AG04449 (cell line): Measurements from ENCODE around the gene KCNJ11.

Experiments used
- CTCF ChIA-PET: fragments of 350-600 bp; formaldehyde crosslinking; extraction: SDS; loops from one replicate; lab custom pipeline; 2021; ENCODE audit warnings: antibody characterized with exemption; lab: Yijun Ruan, JAX
- POLR2A ChIA-PET: fragments of 400-600, 350-600 bp; formaldehyde crosslinking; extraction: SDS; loops from one replicate; lab custom pipeline; 2020; ENCODE audit warnings: antibody characterized with exemption, inconsistent platforms; lab: Yijun Ruan, JAX
- DNase-seq: peaks from one replicate; pipeline ENCODE4 v3.0.0-alpha.2; 2010; ENCODE audit warnings: low read depth, low spot score
- H3K4me3 ChIP-seq: 2 replicates; pipeline ENCODE4 v1.5.1; 2011; ENCODE audit warnings: low read depth, mild to moderate bottlenecking, control low read depth, low read length
- TF ChIP-seq, protein P1 (sequence below): IDR thresholded peaks from one replicate; pipeline ENCODE4 v1.5.1; 2011; ENCODE audit warnings: mild to moderate bottlenecking, moderate library complexity, low read length, control low read depth, inconsistent platforms; ENCODE audit not compliant: insufficient read depth; ENCODE audit errors: missing control alignments

KCNJ11 gene

DNA sequence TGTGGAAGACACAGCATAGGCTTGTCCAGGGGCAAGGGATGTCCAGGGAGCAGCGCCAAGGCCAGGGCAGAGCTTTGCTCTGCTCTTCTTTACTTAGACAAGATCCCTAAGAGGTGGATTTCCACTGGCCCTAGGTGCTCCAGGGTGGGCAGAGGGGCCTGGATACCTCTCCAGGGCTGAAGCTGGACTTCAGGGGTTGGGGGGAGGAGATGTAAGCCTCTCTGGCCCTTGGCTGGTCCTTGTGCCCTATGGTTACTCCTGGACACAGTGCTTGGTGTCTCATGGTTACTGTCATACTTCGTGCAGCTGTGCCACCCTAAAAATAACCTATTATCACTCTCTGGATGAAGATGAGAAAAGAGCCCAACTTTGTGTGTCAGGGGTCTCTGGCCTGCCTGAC lies 12.9 kb upstream of the KCNJ11 start:
- TF ChIP-seq, protein P1, sequence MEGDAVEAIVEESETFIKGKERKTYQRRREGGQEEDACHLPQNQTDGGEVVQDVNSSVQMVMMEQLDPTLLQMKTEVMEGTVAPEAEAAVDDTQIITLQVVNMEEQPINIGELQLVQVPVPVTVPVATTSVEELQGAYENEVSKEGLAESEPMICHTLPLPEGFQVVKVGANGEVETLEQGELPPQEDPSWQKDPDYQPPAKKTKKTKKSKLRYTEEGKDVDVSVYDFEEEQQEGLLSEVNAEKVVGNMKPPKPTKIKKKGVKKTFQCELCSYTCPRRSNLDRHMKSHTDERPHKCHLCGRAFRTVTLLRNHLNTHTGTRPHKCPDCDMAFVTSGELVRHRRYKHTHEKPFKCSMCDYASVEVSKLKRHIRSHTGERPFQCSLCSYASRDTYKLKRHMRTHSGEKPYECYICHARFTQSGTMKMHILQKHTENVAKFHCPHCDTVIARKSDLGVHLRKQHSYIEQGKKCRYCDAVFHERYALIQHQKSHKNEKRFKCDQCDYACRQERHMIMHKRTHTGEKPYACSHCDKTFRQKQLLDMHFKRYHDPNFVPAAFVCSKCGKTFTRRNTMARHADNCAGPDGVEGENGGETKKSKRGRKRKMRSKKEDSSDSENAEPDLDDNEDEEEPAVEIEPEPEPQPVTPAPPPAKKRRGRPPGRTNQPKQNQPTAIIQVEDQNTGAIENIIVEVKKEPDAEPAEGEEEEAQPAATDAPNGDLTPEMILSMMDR = no peak
- ChIA-PET POLR2A (no interaction called here), CTCF (interaction anchor here (0.9 to 1.6 kb wide), 4 partner anchors 9 to 47 kb away, joined by 3 to 6 read pairs (median 4); no protein-coding TSS in a partner anchor)
- no peak overlapping the region for H3K4me3 ChIP-seq
- no peak for DNase-seq

DNA sequence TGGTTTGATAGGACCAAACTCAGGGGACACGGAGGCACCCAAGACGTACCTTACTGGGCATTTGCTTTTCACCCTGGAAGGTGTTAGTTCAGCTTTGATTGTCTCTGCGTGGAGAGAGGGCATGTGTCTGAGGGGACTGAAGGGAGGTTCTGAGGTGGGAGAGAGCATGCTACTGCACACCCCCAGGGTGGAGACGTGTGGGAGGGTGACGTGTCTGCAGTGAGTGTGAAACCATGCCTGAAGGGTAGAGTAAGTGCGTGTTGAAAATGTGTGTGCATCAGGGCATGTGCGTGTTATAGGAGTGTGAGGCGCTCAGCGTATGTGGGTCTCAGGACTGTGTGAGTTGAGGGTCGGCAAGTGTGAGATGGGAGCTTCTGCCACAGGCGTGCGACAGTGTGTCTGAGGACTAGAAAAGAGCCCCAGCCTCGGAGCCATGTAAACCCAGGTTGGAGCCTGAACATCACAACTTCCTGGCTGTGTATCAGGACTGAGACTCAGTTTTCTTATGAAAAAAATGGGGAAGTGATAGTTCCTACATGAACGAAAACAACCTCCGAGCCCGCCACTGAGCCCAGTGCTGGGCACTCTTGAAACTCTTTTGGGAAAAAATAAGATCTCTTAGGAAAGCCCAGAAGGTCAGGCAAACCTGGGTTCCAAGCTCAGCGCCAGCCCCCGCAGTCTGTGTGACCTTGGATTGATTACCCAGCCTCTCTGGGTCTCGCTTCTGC lies 11.8 kb upstream of the KCNJ11 start:
- POLR2A ChIA-PET = no interaction called here
- H3K4me3 ChIP-seq = no peak overlapping the region
- no peak for DNase-seq
- CTCF ChIA-PET = interaction anchor here (1.2 to 1.6 kb wide), 3 partner anchors 8 to 17 kb away, joined by 3 to 6 read pairs (median 3); no protein-coding TSS in a partner anchor
- TF ChIP-seq, protein P1 = no peak

DNA sequence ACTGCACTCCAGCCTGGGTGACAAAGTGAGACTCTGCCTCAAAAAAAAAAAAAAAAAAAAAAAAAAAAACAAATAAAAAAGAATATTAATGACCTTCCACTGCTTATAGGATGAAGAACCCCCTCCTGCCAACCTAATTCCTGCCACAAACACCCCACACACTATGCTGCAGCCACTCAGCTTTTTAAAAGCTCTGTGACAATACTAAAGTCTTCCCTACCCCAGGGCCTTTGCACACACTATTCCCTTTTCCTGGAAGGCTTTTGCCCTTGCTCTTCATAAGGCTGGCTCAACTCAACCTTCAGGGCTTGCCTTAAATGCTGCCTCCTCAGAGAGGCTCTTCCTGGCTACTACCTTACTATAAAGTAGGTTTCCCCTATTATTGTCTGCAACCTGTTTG lies 10.8 kb upstream of the KCNJ11 start:
- no peak overlapping the region for H3K4me3 ChIP-seq
- CTCF ChIA-PET = no interaction called here
- TF ChIP-seq, protein P1 = no peak
- POLR2A ChIA-PET = no interaction called here
- DNase-seq = no peak

DNA sequence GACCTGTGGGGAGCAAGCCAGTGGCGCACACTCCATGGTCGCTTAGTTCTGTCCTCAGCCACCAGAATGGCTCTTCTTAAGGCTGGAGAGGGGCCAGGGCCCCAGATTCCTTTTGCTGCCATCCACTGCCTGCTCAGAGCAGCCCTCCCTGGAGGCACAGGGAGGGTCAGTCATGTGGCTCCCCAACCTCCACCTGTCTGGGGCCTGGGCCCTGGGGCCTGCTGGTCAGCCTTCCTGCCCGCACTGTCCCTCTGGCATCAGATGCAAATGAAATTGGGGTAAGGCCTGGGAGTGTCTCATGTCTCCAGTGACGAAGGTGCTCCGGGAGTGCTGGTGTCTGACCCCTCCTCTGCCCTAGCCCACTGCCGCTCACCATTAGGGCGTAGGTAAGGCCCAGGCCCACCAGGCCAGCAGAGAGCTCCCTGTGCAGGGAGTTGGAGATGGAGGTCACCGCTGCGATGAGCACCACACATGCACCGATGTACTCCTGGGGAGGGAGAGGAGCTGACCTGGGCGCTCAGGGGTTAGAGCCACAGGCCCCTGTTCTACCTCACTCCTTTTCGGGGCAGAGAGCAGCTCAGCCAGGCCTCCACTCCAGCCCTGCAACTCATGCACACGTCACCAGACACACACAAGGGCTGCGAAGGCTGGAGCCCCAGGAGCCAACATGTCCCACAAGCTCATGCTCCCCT lies 9.0 kb upstream of the KCNJ11 start:
- CTCF ChIA-PET = interaction anchor here (0.7 to 2.7 kb wide), 3 partner anchors 9 to 167 kb away, joined by 3 to 16 read pairs (median 3); partner anchors contain the start of gene KCNJ11
- TF ChIP-seq, protein P1 = no peak
- no peak overlapping the region for H3K4me3 ChIP-seq
- POLR2A ChIA-PET = no interaction called here
- DNase-seq = no peak

DNA sequence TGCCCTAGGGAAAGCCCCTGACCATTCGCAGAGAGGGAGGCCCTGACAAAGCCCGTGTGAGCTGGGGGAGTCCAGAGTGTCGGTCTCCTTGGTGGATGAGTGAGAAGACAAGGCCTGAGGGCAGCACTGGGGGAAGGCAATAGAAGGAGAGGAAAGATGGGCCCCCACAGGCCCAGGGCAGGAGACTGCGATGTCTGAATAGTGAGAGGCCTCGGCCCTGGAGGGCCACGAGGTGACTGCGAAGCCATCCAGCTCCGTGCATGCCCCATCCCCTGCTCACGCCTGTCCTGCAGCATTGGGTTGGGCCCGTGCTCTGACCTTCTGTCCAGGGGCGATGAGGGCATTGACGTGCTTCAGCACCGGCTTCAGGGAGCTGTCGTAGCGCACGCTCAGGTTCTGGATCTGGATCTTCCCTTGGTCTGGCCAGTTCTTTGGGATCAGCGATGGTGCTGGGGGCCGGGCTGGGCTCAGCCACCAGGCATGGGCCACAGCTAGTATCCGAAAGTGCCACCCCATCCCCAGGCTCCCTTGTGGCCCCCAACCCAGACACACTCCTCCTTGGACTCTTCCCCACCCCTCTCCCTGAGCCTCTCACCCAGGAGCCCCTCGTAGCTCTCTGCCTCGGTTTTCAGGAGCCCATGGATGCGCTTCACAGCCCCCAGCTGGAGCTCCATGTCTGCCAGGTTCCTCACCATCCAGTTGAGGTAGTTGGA lies 8.3 kb upstream of the KCNJ11 start:
- ChIA-PET POLR2A (no interaction called here), CTCF (interaction anchor here (0.7 to 2.7 kb wide), 3 partner anchors 8 to 166 kb away, joined by 3 to 16 read pairs (median 3); partner anchors contain the start of gene KCNJ11)
- H3K4me3 ChIP-seq = no peak overlapping the region
- no peak for DNase-seq
- TF ChIP-seq, protein P1 = no peak

DNA sequence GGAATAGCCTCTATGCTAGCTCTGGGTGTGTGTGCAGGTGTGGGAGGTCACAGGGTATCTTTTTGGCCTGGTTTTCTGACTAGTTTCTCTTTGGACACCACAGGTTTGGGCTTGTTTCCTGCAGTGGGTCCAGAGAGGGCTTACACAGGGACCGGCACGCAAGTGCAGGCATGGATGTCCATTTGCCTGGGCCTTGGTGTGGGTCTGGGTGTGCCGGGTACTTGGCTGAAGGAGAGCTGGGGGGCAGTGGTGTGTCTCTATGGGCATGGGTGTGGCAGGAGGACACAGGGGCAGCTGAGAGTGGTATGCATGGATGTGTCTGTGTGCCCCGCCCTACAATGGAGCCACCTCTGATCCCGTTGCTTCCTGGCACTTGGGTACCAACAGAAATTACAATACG lies 7.5 kb upstream of the KCNJ11 start:
- POLR2A ChIA-PET = no interaction called here
- H3K4me3 ChIP-seq = no peak overlapping the region
- TF ChIP-seq, protein P1 = no peak
- DNase-seq = no peak
- CTCF ChIA-PET = interaction anchor here (2.7 kb wide), 1 partner anchor 12 kb away, joined by 16 read pairs; no protein-coding TSS in a partner anchor
